SK-N-SH (cell line): ENCODE results near the gene ZIC2. TPM values are rescaled to one million over a fixed set of nuclear protein-coding genes. Genes with fewer than 3 reads are reported as not detected.

Experiments used
- CTCF ChIA-PET: fragments of 300-600, 350-600 bp; formaldehyde crosslinking; extraction: SDS; loops from one replicate; lab custom pipeline; 2021; lab: Yijun Ruan, JAX
- POLR2A ChIA-PET: fragments of 350-600 bp; sonication (Branson Sonifier 250); formaldehyde crosslinking; extraction: SDS; loops from one replicate; lab custom pipeline; 2020; ENCODE audit warnings: antibody characterized with exemption, inconsistent platforms; lab: Yijun Ruan, JAX
- DNase-seq: peaks from one replicate; pipeline ENCODE4 v3.0.0; 2012
- H2AFZ ChIP-seq: fragments of 200-600 bp; sonication (generic); 2 replicates; pipeline ENCODE4 v1.8.1; 2016; ENCODE audit warnings: antibody characterized with exemption, mild to moderate bottlenecking, low read depth
- H3F3A ChIP-seq: fragments of 200-600 bp; sonication (generic); replicated peaks from 2 replicates; pipeline ENCODE3; 2016; ENCODE audit warnings: antibody characterized with exemption, mild to moderate bottlenecking; ENCODE audit not compliant: insufficient read depth
- H3K27ac ChIP-seq, 2 experiments: fragments of 200-500 bp in 1 of 2; fragments of 200-600 bp in 1 of 2; sonication (Bioruptor generic) in 1 of 2; sonication (generic), shearing (Covaris generic) in 1 of 2; 2 replicates each; pipeline versions ENCODE4 v1.5.1 to v1.6.1; 2014 to 2016; ENCODE audit warnings: low read depth in 2 of 2, inconsistent platforms in 1 of 2, low read length in 1 of 2, mild to moderate bottlenecking in 1 of 2, mixed read lengths in 1 of 2
- H3K27me3 ChIP-seq: fragments of 200-600 bp; sonication (generic), shearing (Covaris generic); 2 replicates; pipeline ENCODE4 v1.6.1; 2016; ENCODE audit warnings: mixed run types; ENCODE audit not compliant: insufficient read depth
- H3K36me3 ChIP-seq, 2 experiments: fragments of 200-500 bp in 1 of 2; fragments of 200-600 bp in 1 of 2; sonication (Bioruptor generic) in 1 of 2; sonication (generic) in 1 of 2; replicated peaks in 1 of 2; 2 replicates each; pipeline versions ENCODE3 to v1.5.1; 2014 to 2016; ENCODE audit warnings: low read length in 1 of 2, mild to moderate bottlenecking in 1 of 2; ENCODE audit not compliant: insufficient read depth in 2 of 2, control insufficient read depth in 1 of 2
- H3K4me1 ChIP-seq, 2 experiments: fragments of 200-500 bp in 1 of 2; fragments of 200-600 bp in 1 of 2; sonication (Bioruptor generic) in 1 of 2; sonication (generic), shearing (Covaris generic) in 1 of 2; 2 replicates each; pipeline versions ENCODE4 v1.5.1 to v1.6.1; 2014 to 2016; ENCODE audit warnings: low read depth in 1 of 2, low read length in 1 of 2, mixed run types in 1 of 2; ENCODE audit not compliant: insufficient read depth in 2 of 2, control insufficient read depth in 1 of 2
- H3K4me2 ChIP-seq: fragments of 200-600 bp; sonication (generic), shearing (Covaris generic); 2 replicates; pipeline ENCODE4 v1.6.1; 2017; ENCODE audit warnings: mixed run types
- H3K4me3 ChIP-seq, 2 experiments: fragments of 200-500 bp in 1 of 2; fragments of 200-600 bp in 1 of 2; sonication (Bioruptor generic) in 1 of 2; sonication (generic), shearing (Covaris generic) in 1 of 2; 2 replicates each; pipeline versions ENCODE4 v1.5.1 to v1.8.1; 2014 to 2016; ENCODE audit warnings: low read depth in 2 of 2, inconsistent platforms in 1 of 2, low read length in 1 of 2, mild to moderate bottlenecking in 1 of 2, mixed read lengths in 1 of 2, moderate library complexity in 1 of 2
- H3K79me2 ChIP-seq: fragments of 200-600 bp; sonication (generic); 2 replicates; pipeline ENCODE4 v1.8.1; 2017; ENCODE audit warnings: mild to moderate bottlenecking; ENCODE audit not compliant: insufficient read depth
- H3K9ac ChIP-seq: fragments of 200-600 bp; sonication (generic); 2 replicates; pipeline ENCODE4 v1.6.1; 2017; ENCODE audit warnings: mixed run types
- H3K9me2 ChIP-seq: fragments of 200-600 bp; sonication (generic); 2 replicates; pipeline ENCODE4 v1.6.1; 2017; ENCODE audit warnings: mixed run types
- H3K9me3 ChIP-seq: fragments of 200-600 bp; sonication (generic); 2 replicates; pipeline ENCODE4 v1.6.1; 2017; ENCODE audit warnings: mixed run types, mild to moderate bottlenecking, moderate library complexity
- H4K20me1 ChIP-seq: fragments of 200-600 bp; sonication (generic); 2 replicates; pipeline ENCODE4 v1.6.1; 2017; ENCODE audit warnings: mild to moderate bottlenecking, mixed run types; ENCODE audit not compliant: insufficient read depth
- EP300 ChIP-seq, 2 experiments: IDR thresholded peaks; 2 replicates each; pipeline versions ENCODE4 v1.4.0 to v1.6.1; 2012; ENCODE audit warnings: borderline replicate concordance in 1 of 2, low read depth in 1 of 2, low read length in 1 of 2
- EZH2phosphoT487 ChIP-seq: fragments of 200-600 bp; sonication (generic); IDR thresholded peaks from 2 replicates; pipeline ENCODE4 v1.6.1; 2017; ENCODE audit warnings: low read depth, mixed run types, mild to moderate bottlenecking, antibody characterized with exemption, moderate library complexity, borderline replicate concordance
- FOSL2 ChIP-seq: IDR thresholded peaks from 2 replicates; pipeline ENCODE4 v1.4.0; 2012; ENCODE audit warnings: low read depth, mild to moderate bottlenecking, moderate library complexity, borderline replicate concordance
- GATA2 ChIP-seq: sonication (generic); formaldehyde crosslinking; IDR thresholded peaks from 2 replicates; pipeline ENCODE4 v1.5.0; 2020; ENCODE audit warnings: mild to moderate bottlenecking, missing genetic modification reagents
- NRF1 ChIP-seq: IDR thresholded peaks from 2 replicates; pipeline ENCODE4 v1.6.1; 2012; ENCODE audit warnings: low read depth, mild to moderate bottlenecking, low read length
- RAD21 ChIP-seq: IDR thresholded peaks from 2 replicates; pipeline ENCODE4 v1.6.1; 2012; ENCODE audit warnings: mild to moderate bottlenecking, low read length
- RFX5 ChIP-seq: IDR thresholded peaks from 2 replicates; pipeline ENCODE4 v1.6.1; 2012; ENCODE audit warnings: mild to moderate bottlenecking, improper control_type of control experiment, low read length
- RXRA ChIP-seq: IDR thresholded peaks from 2 replicates; pipeline ENCODE4 v1.4.0; 2012; ENCODE audit warnings: low read depth, mild to moderate bottlenecking, borderline replicate concordance
- SIN3A ChIP-seq: IDR thresholded peaks from 2 replicates; pipeline ENCODE4 v1.6.1; 2012; ENCODE audit warnings: low read depth, mild to moderate bottlenecking, low read length, moderate library complexity, borderline replicate concordance
- TAF1 ChIP-seq: IDR thresholded peaks from 2 replicates; pipeline ENCODE4 v1.6.1; 2012; ENCODE audit warnings: low read depth, mild to moderate bottlenecking, low read length, moderate library complexity, borderline replicate concordance
- TEAD4 ChIP-seq: IDR thresholded peaks from 2 replicates; pipeline ENCODE4 v1.4.0; 2012; ENCODE audit warnings: mild to moderate bottlenecking, borderline replicate concordance; ENCODE audit not compliant: insufficient read depth
- WGBS: methylation state at CpG from one replicate; pipeline ENCODE4 v1.1.6; 2017; ENCODE audit warnings: low lambda C conversion rate; 5-methylcytosine and 5-hydroxymethylcytosine counted together
- polyA plus RNA-seq, 3 experiments: library from polyadenylated mRNA; depleted of rRNA; stranded (reverse); fragments of >200 nt; gene quantifications; 2 replicates each; pipeline ENCODE4 v1.2.3, GENCODE V29; 2012
- TF ChIP-seq, protein P1 (sequence below): IDR thresholded peaks from 2 replicates; pipeline ENCODE4 v1.4.0; 2012; ENCODE audit warnings: low read depth, borderline replicate concordance
- TF ChIP-seq, protein P2 (sequence below): fragments of 200-600 bp; sonication (generic); IDR thresholded peaks from 2 replicates; pipeline ENCODE4 v1.6.1; 2017; ENCODE audit warnings: antibody characterized with exemption, mild to moderate bottlenecking, moderate library complexity
- TF ChIP-seq, protein P3 (sequence below): IDR thresholded peaks from 2 replicates; pipeline ENCODE4 v1.4.0; 2012; ENCODE audit warnings: low read depth
- TF ChIP-seq, protein P4 (sequence below): fragments of 150-350 bp; IDR thresholded peaks from 2 replicates; pipeline ENCODE4 v1.6.1; 2016; ENCODE audit warnings: mild to moderate bottlenecking, low read depth, low read length
- TF ChIP-seq, protein P5 (sequence below): IDR thresholded peaks from 2 replicates; pipeline ENCODE4 v1.6.1; 2012; ENCODE audit warnings: mild to moderate bottlenecking, low read depth, low read length, moderate library complexity

ZIC2 gene
- polyA plus RNA-seq, 1 of the 3 experiments (the other 2 are of a cell fraction) = not detected

DNA sequence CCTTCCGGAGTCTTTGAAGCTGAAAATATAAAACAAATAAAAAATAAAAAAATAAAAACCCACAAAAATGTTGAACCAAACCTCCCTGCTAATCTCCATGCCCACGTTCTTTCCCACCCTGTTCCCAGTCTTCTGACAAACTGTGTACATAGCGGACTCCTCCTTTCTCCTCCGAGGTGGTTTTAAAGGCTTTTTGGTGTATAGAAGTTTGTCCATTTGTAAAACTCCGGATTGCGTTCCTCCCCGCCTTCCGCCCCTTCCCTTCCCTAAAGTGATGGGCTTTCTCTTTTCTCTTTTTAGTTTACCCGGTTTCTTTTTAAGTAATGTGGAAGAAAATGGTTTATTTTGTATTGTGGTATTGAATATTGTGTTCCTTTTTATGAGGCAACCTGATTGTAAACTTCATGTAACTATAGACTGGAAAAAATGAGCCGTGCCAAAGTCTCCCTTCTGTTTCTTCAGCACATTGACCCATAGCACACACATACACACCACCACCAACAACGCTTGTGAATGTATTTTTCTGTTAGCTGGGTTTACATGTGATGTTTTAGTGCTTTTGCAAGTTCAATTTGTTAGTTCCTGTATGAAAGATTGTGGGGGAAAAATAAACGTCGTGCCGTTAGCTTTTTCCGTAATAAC lies 4.4 kb downstream of the ZIC2 start:
- no peaks in the 10 kb centered on the region for H3K9me3 ChIP-seq
- no peak overlapping the region for H3K9ac ChIP-seq
- no peak overlapping the region for H3K4me3 ChIP-seq
- TF ChIP-seq, protein P1, sequence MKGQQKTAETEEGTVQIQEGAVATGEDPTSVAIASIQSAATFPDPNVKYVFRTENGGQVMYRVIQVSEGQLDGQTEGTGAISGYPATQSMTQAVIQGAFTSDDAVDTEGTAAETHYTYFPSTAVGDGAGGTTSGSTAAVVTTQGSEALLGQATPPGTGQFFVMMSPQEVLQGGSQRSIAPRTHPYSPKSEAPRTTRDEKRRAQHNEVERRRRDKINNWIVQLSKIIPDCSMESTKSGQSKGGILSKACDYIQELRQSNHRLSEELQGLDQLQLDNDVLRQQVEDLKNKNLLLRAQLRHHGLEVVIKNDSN = no peak
- peak; percentile 89 for TF ChIP-seq EZH2phosphoT487
- TF ChIP-seq, all 33 proteins: peak for 1
- Histone ChIP-seq H3K36me3 (no peaks in the 10 kb centered on the region), H3F3A (peaks cover 4% of the 10 kb centered on the region), H3K9me2 (no peaks in the 10 kb centered on the region), H2AFZ (no peak overlapping the region), H3K4me1 (no peaks in the 10 kb centered on the region; a peak in 1 of 4 replicates), H3K27ac (no peak overlapping the region), H3K27me3 (peaks cover 89% of the 10 kb centered on the region), H3K79me2 (no peaks in the 10 kb centered on the region), H4K20me1 (peaks cover 38% of the 10 kb centered on the region), H3K4me2 (no peak overlapping the region)
- CTCF ChIA-PET = interaction anchor here (0.6 to 3.8 kb wide), 5 partner anchors 12 to 529 kb away, joined by 3 to 24 read pairs (median 3); no protein-coding TSS in a partner anchor
- POLR2A ChIA-PET = no interaction called here
- WGBS = 14% methylated on average over 15 of the region's 15 CpGs
- DNase-seq = peak; percentile 26

DNA sequence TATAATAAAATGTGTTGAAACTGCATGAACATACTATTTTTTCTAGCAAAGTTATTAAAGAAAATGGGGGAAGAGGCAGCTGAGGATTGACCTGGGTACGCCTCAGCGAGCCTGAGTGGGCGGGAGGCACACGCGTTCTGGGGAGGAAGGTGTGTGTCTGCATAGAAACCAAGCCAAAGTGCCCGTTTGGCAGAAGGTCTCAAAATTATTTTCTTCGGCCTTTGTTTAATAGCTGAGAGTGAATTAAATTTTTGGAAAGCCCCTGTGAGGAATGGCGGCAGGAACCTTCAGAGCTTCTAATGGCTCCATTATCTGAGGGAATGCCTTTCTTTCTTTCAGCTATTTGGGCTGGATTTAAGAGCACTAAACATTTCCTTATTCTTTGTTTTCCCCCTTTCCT lies 5.2 kb downstream of the ZIC2 start:
- peaks cover 96% of the 10 kb centered on the region for H3K27me3 ChIP-seq
- no peak overlapping the region for H3K9ac ChIP-seq
- TF ChIP-seq SIN3A (no peak), TEAD4 (no peak), EP300 (IDR thresholded peaks at IDR 0.05; ENCODE audit: borderline replicate concordance in 1 of 2, low read depth in 1 of 2, low read length in 1 of 2) (no peak), RFX5 (no peak), RXRA (no peak), NRF1 (no peak), FOSL2 (no peak), GATA2 (CRISPR knock-in tag) (no peak), TAF1 (no peak), RAD21 (no peak)
- TF ChIP-seq, protein P2, sequence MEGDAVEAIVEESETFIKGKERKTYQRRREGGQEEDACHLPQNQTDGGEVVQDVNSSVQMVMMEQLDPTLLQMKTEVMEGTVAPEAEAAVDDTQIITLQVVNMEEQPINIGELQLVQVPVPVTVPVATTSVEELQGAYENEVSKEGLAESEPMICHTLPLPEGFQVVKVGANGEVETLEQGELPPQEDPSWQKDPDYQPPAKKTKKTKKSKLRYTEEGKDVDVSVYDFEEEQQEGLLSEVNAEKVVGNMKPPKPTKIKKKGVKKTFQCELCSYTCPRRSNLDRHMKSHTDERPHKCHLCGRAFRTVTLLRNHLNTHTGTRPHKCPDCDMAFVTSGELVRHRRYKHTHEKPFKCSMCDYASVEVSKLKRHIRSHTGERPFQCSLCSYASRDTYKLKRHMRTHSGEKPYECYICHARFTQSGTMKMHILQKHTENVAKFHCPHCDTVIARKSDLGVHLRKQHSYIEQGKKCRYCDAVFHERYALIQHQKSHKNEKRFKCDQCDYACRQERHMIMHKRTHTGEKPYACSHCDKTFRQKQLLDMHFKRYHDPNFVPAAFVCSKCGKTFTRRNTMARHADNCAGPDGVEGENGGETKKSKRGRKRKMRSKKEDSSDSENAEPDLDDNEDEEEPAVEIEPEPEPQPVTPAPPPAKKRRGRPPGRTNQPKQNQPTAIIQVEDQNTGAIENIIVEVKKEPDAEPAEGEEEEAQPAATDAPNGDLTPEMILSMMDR = no peak
- TF ChIP-seq, protein P3, sequence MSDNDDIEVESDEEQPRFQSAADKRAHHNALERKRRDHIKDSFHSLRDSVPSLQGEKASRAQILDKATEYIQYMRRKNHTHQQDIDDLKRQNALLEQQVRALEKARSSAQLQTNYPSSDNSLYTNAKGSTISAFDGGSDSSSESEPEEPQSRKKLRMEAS = no peak
- TF ChIP-seq, protein P4, sequence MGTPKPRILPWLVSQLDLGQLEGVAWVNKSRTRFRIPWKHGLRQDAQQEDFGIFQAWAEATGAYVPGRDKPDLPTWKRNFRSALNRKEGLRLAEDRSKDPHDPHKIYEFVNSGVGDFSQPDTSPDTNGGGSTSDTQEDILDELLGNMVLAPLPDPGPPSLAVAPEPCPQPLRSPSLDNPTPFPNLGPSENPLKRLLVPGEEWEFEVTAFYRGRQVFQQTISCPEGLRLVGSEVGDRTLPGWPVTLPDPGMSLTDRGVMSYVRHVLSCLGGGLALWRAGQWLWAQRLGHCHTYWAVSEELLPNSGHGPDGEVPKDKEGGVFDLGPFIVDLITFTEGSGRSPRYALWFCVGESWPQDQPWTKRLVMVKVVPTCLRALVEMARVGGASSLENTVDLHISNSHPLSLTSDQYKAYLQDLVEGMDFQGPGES = no peak
- TF ChIP-seq, protein P5, sequence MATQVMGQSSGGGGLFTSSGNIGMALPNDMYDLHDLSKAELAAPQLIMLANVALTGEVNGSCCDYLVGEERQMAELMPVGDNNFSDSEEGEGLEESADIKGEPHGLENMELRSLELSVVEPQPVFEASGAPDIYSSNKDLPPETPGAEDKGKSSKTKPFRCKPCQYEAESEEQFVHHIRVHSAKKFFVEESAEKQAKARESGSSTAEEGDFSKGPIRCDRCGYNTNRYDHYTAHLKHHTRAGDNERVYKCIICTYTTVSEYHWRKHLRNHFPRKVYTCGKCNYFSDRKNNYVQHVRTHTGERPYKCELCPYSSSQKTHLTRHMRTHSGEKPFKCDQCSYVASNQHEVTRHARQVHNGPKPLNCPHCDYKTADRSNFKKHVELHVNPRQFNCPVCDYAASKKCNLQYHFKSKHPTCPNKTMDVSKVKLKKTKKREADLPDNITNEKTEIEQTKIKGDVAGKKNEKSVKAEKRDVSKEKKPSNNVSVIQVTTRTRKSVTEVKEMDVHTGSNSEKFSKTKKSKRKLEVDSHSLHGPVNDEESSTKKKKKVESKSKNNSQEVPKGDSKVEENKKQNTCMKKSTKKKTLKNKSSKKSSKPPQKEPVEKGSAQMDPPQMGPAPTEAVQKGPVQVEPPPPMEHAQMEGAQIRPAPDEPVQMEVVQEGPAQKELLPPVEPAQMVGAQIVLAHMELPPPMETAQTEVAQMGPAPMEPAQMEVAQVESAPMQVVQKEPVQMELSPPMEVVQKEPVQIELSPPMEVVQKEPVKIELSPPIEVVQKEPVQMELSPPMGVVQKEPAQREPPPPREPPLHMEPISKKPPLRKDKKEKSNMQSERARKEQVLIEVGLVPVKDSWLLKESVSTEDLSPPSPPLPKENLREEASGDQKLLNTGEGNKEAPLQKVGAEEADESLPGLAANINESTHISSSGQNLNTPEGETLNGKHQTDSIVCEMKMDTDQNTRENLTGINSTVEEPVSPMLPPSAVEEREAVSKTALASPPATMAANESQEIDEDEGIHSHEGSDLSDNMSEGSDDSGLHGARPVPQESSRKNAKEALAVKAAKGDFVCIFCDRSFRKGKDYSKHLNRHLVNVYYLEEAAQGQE = no peak
- TF ChIP-seq, all 33 proteins: peak for 0
- H3F3A ChIP-seq = peaks cover 4% of the 10 kb centered on the region
- no peaks in the 10 kb centered on the region for H3K9me2 ChIP-seq
- no peak overlapping the region for H3K27ac ChIP-seq
- WGBS = 22% methylated on average over 8 of the region's 8 CpGs
- H3K4me2 ChIP-seq = no peak overlapping the region
- no peaks in the 10 kb centered on the region for H3K36me3 ChIP-seq
- POLR2A ChIA-PET = no interaction called here
- peaks cover 38% of the 10 kb centered on the region for H4K20me1 ChIP-seq
- H3K79me2 ChIP-seq = no peaks in the 10 kb centered on the region
- H2AFZ ChIP-seq = no peak overlapping the region
- CTCF ChIA-PET = interaction anchor here (0.6 to 3.8 kb wide), 7 partner anchors 10 to 1147 kb away, joined by 3 to 24 read pairs (median 5); no protein-coding TSS in a partner anchor
- no peak for DNase-seq
- no peaks in the 10 kb centered on the region for H3K9me3 ChIP-seq
- no peaks in the 10 kb centered on the region; a peak in 1 of 4 replicates for H3K4me1 ChIP-seq
- H3K4me3 ChIP-seq = no peak overlapping the region
